Kidney (tissue), 14 donors: ENCODE results near the gene CCDC157. TPM values are rescaled to one million over a fixed set of nuclear protein-coding genes. Genes with fewer than 3 reads are reported as not detected.

Source experiments
- DNase-seq, 5 donors: peaks; one replicate each; pipeline ENCODE4 v3.0.0-alpha.2; 2013 to 2020
- FAIRE-seq: peaks from 2 replicates; lab custom pipeline; 2012; peaks lifted over from hg19 to GRCh38; lab: Jason Lieb, UNC
- H3K27ac ChIP-seq, 2 donors: one replicate each; pipeline ENCODE4 v1.7.0; 2013; ENCODE audit warnings: low read depth in 2 of 2, low read length in 2 of 2, inconsistent platforms in 1 of 2
- H3K27me3 ChIP-seq: one replicate; pipeline ENCODE4 v1.7.1; 2013; ENCODE audit warnings: low read length, inconsistent platforms; ENCODE audit not compliant: control insufficient read depth, insufficient read depth
- H3K36me3 ChIP-seq, 3 donors: one replicate each; pipeline versions ENCODE4 v1.7.0 to v1.7.1; 2013; ENCODE audit warnings: low read length in 3 of 3, control low read depth in 1 of 3, inconsistent platforms in 1 of 3; ENCODE audit not compliant: insufficient read depth in 3 of 3, control insufficient read depth in 2 of 3
- H3K4me1 ChIP-seq, 3 donors: one replicate each; pipeline versions ENCODE4 v1.7.0 to v1.7.1; 2013; ENCODE audit warnings: low read length in 3 of 3, inconsistent platforms in 1 of 3, low read depth in 1 of 3; ENCODE audit not compliant: control insufficient read depth in 2 of 3, insufficient read depth in 2 of 3
- H3K4me3 ChIP-seq, 3 donors: one replicate each; pipeline versions ENCODE4 v1.7.0 to v1.8.1; 2013; ENCODE audit warnings: low read length in 3 of 3, control low read depth in 1 of 3, inconsistent platforms in 1 of 3
- H3K9ac ChIP-seq, 3 donors: one replicate each; pipeline versions ENCODE4 v1.7.0 to v1.7.1; 2013; ENCODE audit warnings: low read length in 3 of 3, control low read depth in 1 of 3, inconsistent platforms in 1 of 3
- H3K9me3 ChIP-seq, 3 donors: one replicate each; pipeline versions ENCODE4 v1.7.0 to v1.7.1; 2013; ENCODE audit warnings: low read length in 3 of 3, control low read depth in 1 of 3, inconsistent platforms in 1 of 3; ENCODE audit not compliant: control insufficient read depth in 2 of 3, insufficient read depth in 1 of 3
- CTCF ChIP-seq: IDR thresholded peaks from 3 replicates; pipeline ENCODE4 v1.5.1; 2012; ENCODE audit warnings: mild to moderate bottlenecking, moderate library complexity, borderline replicate concordance; ENCODE audit not compliant: insufficient read depth; ENCODE audit errors: extremely low read depth
- intact Hi-C: fragments of 100-400 bp; cut with DNase I; formaldehyde crosslinking; loops from one replicate; pipeline ENCODE4 v1.11.1; 2022
- polyA plus RNA-seq: library from polyadenylated mRNA; stranded (reverse); fragments of 350-450 nt; fragmentation: Illumina TruSeq; extraction: RNeasy Lipid Tissue Mini Kit (QIAGEN cat#74804); gene quantifications from one replicate; pipeline ENCODE4 v1.2.3, GENCODE V29; 2014; ENCODE audit warnings: low read depth, low replicate concordance; ENCODE audit not compliant: insufficient read depth
- total RNA-seq: library from RNA; stranded (reverse); fragmentation: NEBNext Ultra II Directional; extraction: Animal tissue kit (Norgen Biotek cat#: 25700); gene quantifications from one replicate; pipeline ENCODE4 v1.2.1, GENCODE V29; 2021
- donor health status: control.
- donor health status: control.
- donor health status: control.
- donor health status: control.
- donor health status: control.
- donor health status: DM: yes; HTN: yes; CAD: no.
- donor health status: Normal renal cell carcinoma (clear cell type).

The CCDC157 gene
- total and polyA plus RNA-seq, 2 donors from 2014 or later = 5.1 to 6.0 TPM

- no peak for DNase-seq
- H3K9me3 ChIP-seq = no peaks in the 10 kb centered on the region
- H3K4me1 ChIP-seq = peaks cover 0 to 52% (median 48%) of the 10 kb centered on the region in 3 donors
- peak overlapping the region in 2 of 3 donors; percentile 80 to 86 for H3K4me3 ChIP-seq
- no peak for FAIRE-seq
- H3K36me3 ChIP-seq = peaks cover 2 to 9% (median 7%) of the 10 kb centered on the region in 3 donors
- peak overlapping the region in 1 of 3 donors; percentile 74 for H3K9ac ChIP-seq
- intact Hi-C loops = no loop called here
- no peaks in the 10 kb centered on the region for H3K27me3 ChIP-seq
- H3K27ac ChIP-seq = peak overlapping the region; percentile 51 to 88
- no peak for TF ChIP-seq CTCF
Measured at GRCh38 chr22:30324014-30324730, 32.6 kb upstream of the CCDC157 start.

GRCh38 chr22:30325065-30325720 lies 31.6 kb upstream of the CCDC157 start:
- peaks cover 0 to 44% (median 38%) of the 10 kb centered on the region in 3 donors for H3K4me1 ChIP-seq
- H3K27me3 ChIP-seq = no peaks in the 10 kb centered on the region
- TF ChIP-seq CTCF = no peak
- no peak for FAIRE-seq
- no peaks in the 10 kb centered on the region for H3K9me3 ChIP-seq
- no peak for DNase-seq
- peak overlapping the region in 2 of 3 donors; percentile 80 to 86 for H3K4me3 ChIP-seq
- H3K36me3 ChIP-seq = peaks cover 2 to 7% (median 4%) of the 10 kb centered on the region in 3 donors
- H3K9ac ChIP-seq = peak overlapping the region in 2 of 3 donors; percentile 71 to 74
- intact Hi-C loops = no loop called here
- peak overlapping the region; percentile 86 to 88 for H3K27ac ChIP-seq

- DNase-seq (peak in 1 of 5 donors; percentile 55), FAIRE-seq (no peak)
- Histone ChIP-seq H3K36me3 (peaks cover 0 to under 1% (median 0%) of the 10 kb centered on the region in 3 donors), H3K27ac (peak overlapping the region; percentile 86 to 88), H3K4me1 (peaks cover 0 to 38% (median 33%) of the 10 kb centered on the region in 3 donors), H3K4me3 (peak overlapping the region; percentile 62 to 86 (median 80)), H3K9me3 (no peaks in the 10 kb centered on the region), H3K27me3 (no peaks in the 10 kb centered on the region), H3K9ac (peak overlapping the region in 2 of 3 donors; percentile 71 to 74)
- no peak for TF ChIP-seq CTCF
- intact Hi-C loops = no loop called here
Measured at GRCh38 chr22:30325724-30326254, 31.0 kb upstream of the CCDC157 start.
